SK-N-SH (cell line): ENCODE results near the gene HPX. TPM values are rescaled to one million over a fixed set of nuclear protein-coding genes. Genes with fewer than 3 reads are reported as not detected.

Experiments
- CTCF ChIA-PET: fragments of 300-600, 350-600 bp; formaldehyde crosslinking; extraction: SDS; loops from one replicate; lab custom pipeline; 2021; lab: Yijun Ruan, JAX
- POLR2A ChIA-PET: fragments of 350-600 bp; sonication (Branson Sonifier 250); formaldehyde crosslinking; extraction: SDS; loops from one replicate; lab custom pipeline; 2020; ENCODE audit warnings: antibody characterized with exemption, inconsistent platforms; lab: Yijun Ruan, JAX
- DNase-seq: peaks from one replicate; pipeline ENCODE4 v3.0.0; 2012
- H2AFZ ChIP-seq: fragments of 200-600 bp; sonication (generic); 2 replicates; pipeline ENCODE4 v1.8.1; 2016; ENCODE audit warnings: antibody characterized with exemption, mild to moderate bottlenecking, low read depth
- H3F3A ChIP-seq: fragments of 200-600 bp; sonication (generic); replicated peaks from 2 replicates; pipeline ENCODE3; 2016; ENCODE audit warnings: antibody characterized with exemption, mild to moderate bottlenecking; ENCODE audit not compliant: insufficient read depth
- H3K27ac ChIP-seq, 2 experiments: fragments of 200-500 bp in 1 of 2; fragments of 200-600 bp in 1 of 2; sonication (Bioruptor generic) in 1 of 2; sonication (generic), shearing (Covaris generic) in 1 of 2; 2 replicates each; pipeline versions ENCODE4 v1.5.1 to v1.6.1; 2014 to 2016; ENCODE audit warnings: low read depth in 2 of 2, inconsistent platforms in 1 of 2, low read length in 1 of 2, mild to moderate bottlenecking in 1 of 2, mixed read lengths in 1 of 2
- H3K27me3 ChIP-seq: fragments of 200-600 bp; sonication (generic), shearing (Covaris generic); 2 replicates; pipeline ENCODE4 v1.6.1; 2016; ENCODE audit warnings: mixed run types; ENCODE audit not compliant: insufficient read depth
- H3K36me3 ChIP-seq, 2 experiments: fragments of 200-500 bp in 1 of 2; fragments of 200-600 bp in 1 of 2; sonication (Bioruptor generic) in 1 of 2; sonication (generic) in 1 of 2; replicated peaks in 1 of 2; 2 replicates each; pipeline versions ENCODE3 to v1.5.1; 2014 to 2016; ENCODE audit warnings: low read length in 1 of 2, mild to moderate bottlenecking in 1 of 2; ENCODE audit not compliant: insufficient read depth in 2 of 2, control insufficient read depth in 1 of 2
- H3K4me1 ChIP-seq, 2 experiments: fragments of 200-500 bp in 1 of 2; fragments of 200-600 bp in 1 of 2; sonication (Bioruptor generic) in 1 of 2; sonication (generic), shearing (Covaris generic) in 1 of 2; 2 replicates each; pipeline versions ENCODE4 v1.5.1 to v1.6.1; 2014 to 2016; ENCODE audit warnings: low read depth in 1 of 2, low read length in 1 of 2, mixed run types in 1 of 2; ENCODE audit not compliant: insufficient read depth in 2 of 2, control insufficient read depth in 1 of 2
- H3K4me2 ChIP-seq: fragments of 200-600 bp; sonication (generic), shearing (Covaris generic); 2 replicates; pipeline ENCODE4 v1.6.1; 2017; ENCODE audit warnings: mixed run types
- H3K4me3 ChIP-seq, 2 experiments: fragments of 200-500 bp in 1 of 2; fragments of 200-600 bp in 1 of 2; sonication (Bioruptor generic) in 1 of 2; sonication (generic), shearing (Covaris generic) in 1 of 2; 2 replicates each; pipeline versions ENCODE4 v1.5.1 to v1.8.1; 2014 to 2016; ENCODE audit warnings: low read depth in 2 of 2, inconsistent platforms in 1 of 2, low read length in 1 of 2, mild to moderate bottlenecking in 1 of 2, mixed read lengths in 1 of 2, moderate library complexity in 1 of 2
- H3K79me2 ChIP-seq: fragments of 200-600 bp; sonication (generic); 2 replicates; pipeline ENCODE4 v1.8.1; 2017; ENCODE audit warnings: mild to moderate bottlenecking; ENCODE audit not compliant: insufficient read depth
- H3K9ac ChIP-seq: fragments of 200-600 bp; sonication (generic); 2 replicates; pipeline ENCODE4 v1.6.1; 2017; ENCODE audit warnings: mixed run types
- H3K9me2 ChIP-seq: fragments of 200-600 bp; sonication (generic); 2 replicates; pipeline ENCODE4 v1.6.1; 2017; ENCODE audit warnings: mixed run types
- H3K9me3 ChIP-seq: fragments of 200-600 bp; sonication (generic); 2 replicates; pipeline ENCODE4 v1.6.1; 2017; ENCODE audit warnings: mixed run types, mild to moderate bottlenecking, moderate library complexity
- H4K20me1 ChIP-seq: fragments of 200-600 bp; sonication (generic); 2 replicates; pipeline ENCODE4 v1.6.1; 2017; ENCODE audit warnings: mild to moderate bottlenecking, mixed run types; ENCODE audit not compliant: insufficient read depth
- CHD2 ChIP-seq: fragments of 150-350 bp; IDR thresholded peaks from 2 replicates; pipeline ENCODE4 v1.6.1; 2018; ENCODE audit warnings: low read length; ENCODE audit not compliant: partially characterized antibody
- CTCF ChIP-seq: fragments of 200-600 bp; sonication (generic); IDR thresholded peaks from 2 replicates; pipeline ENCODE4 v1.6.1; 2017; ENCODE audit warnings: antibody characterized with exemption, mild to moderate bottlenecking, moderate library complexity
- ELF1 ChIP-seq: IDR thresholded peaks from 2 replicates; pipeline ENCODE4 v1.4.0; 2012
- EZH2phosphoT487 ChIP-seq: fragments of 200-600 bp; sonication (generic); IDR thresholded peaks from 2 replicates; pipeline ENCODE4 v1.6.1; 2017; ENCODE audit warnings: low read depth, mixed run types, mild to moderate bottlenecking, antibody characterized with exemption, moderate library complexity, borderline replicate concordance
- FOSL2 ChIP-seq: IDR thresholded peaks from 2 replicates; pipeline ENCODE4 v1.4.0; 2012; ENCODE audit warnings: low read depth, mild to moderate bottlenecking, moderate library complexity, borderline replicate concordance
- FOXM1 ChIP-seq: IDR thresholded peaks from 2 replicates; pipeline ENCODE4 v1.4.0; 2012; ENCODE audit warnings: low read depth, mild to moderate bottlenecking
- GABPA ChIP-seq: IDR thresholded peaks from 2 replicates; pipeline ENCODE4 v1.4.0; 2012; ENCODE audit warnings: low read depth, mild to moderate bottlenecking
- MXI1 ChIP-seq: IDR thresholded peaks from 2 replicates; pipeline ENCODE4 v1.6.1; 2012; ENCODE audit warnings: mild to moderate bottlenecking, low read depth, low read length, improper control_type of control experiment
- NFIC ChIP-seq: IDR thresholded peaks from 2 replicates; pipeline ENCODE4 v1.4.0; 2012; ENCODE audit warnings: borderline replicate concordance
- NRF1 ChIP-seq: IDR thresholded peaks from 2 replicates; pipeline ENCODE4 v1.6.1; 2012; ENCODE audit warnings: low read depth, mild to moderate bottlenecking, low read length
- POLR2AphosphoS5 ChIP-seq: IDR thresholded peaks from 2 replicates; pipeline ENCODE4 v1.6.1; 2012; ENCODE audit warnings: low read depth, low read length
- RAD21 ChIP-seq: IDR thresholded peaks from 2 replicates; pipeline ENCODE4 v1.6.1; 2012; ENCODE audit warnings: mild to moderate bottlenecking, low read length
- RCOR1 ChIP-seq: fragments of 150-350 bp; IDR thresholded peaks from 2 replicates; pipeline ENCODE4 v1.6.1; 2017; ENCODE audit warnings: antibody characterized with exemption, low read length
- RFX5 ChIP-seq: IDR thresholded peaks from 2 replicates; pipeline ENCODE4 v1.6.1; 2012; ENCODE audit warnings: mild to moderate bottlenecking, improper control_type of control experiment, low read length
- RXRA ChIP-seq: IDR thresholded peaks from 2 replicates; pipeline ENCODE4 v1.4.0; 2012; ENCODE audit warnings: low read depth, mild to moderate bottlenecking, borderline replicate concordance
- SIN3A ChIP-seq: IDR thresholded peaks from 2 replicates; pipeline ENCODE4 v1.6.1; 2012; ENCODE audit warnings: low read depth, mild to moderate bottlenecking, low read length, moderate library complexity, borderline replicate concordance
- SMC3 ChIP-seq: IDR thresholded peaks from 2 replicates; pipeline ENCODE4 v1.6.1; 2012; ENCODE audit warnings: low read depth, low read length, improper control_type of control experiment
- TAF1 ChIP-seq: IDR thresholded peaks from 2 replicates; pipeline ENCODE4 v1.6.1; 2012; ENCODE audit warnings: low read depth, mild to moderate bottlenecking, low read length, moderate library complexity, borderline replicate concordance
- TCF12 ChIP-seq: IDR thresholded peaks from 2 replicates; pipeline ENCODE4 v1.4.0; 2012
- WGBS: methylation state at CpG from one replicate; pipeline ENCODE4 v1.1.6; 2017; ENCODE audit warnings: low lambda C conversion rate; 5-methylcytosine and 5-hydroxymethylcytosine counted together
- polyA plus RNA-seq, 3 experiments: library from polyadenylated mRNA; depleted of rRNA; stranded (reverse); fragments of >200 nt; gene quantifications; 2 replicates each; pipeline ENCODE4 v1.2.3, GENCODE V29; 2012
- TF ChIP-seq, protein P1 (sequence below): IDR thresholded peaks from 2 replicates; pipeline ENCODE4 v1.4.0; 2012; ENCODE audit warnings: low read depth, borderline replicate concordance
- TF ChIP-seq, protein P2 (sequence below): IDR thresholded peaks from 2 replicates; pipeline ENCODE4 v1.4.0; 2012; ENCODE audit warnings: low read depth
- TF ChIP-seq, protein P3 (sequence below): IDR thresholded peaks from 2 replicates; pipeline ENCODE4; 2012
- TF ChIP-seq, protein P4 (sequence below): fragments of 150-350 bp; IDR thresholded peaks from 2 replicates; pipeline ENCODE4 v1.6.1; 2017; ENCODE audit warnings: antibody characterized with exemption, low read length, low read depth, borderline replicate concordance

HPX gene
- polyA plus RNA-seq, 1 of the 3 experiments (the other 2 are of a cell fraction), result 1.8 TPM

- Histone ChIP-seq H3K4me3 (no peak overlapping the region; a peak in 1 of 4 replicates), H3K9me3 (no peaks in the 10 kb centered on the region), H2AFZ (no peak overlapping the region; the same call in 1 of the 2 replicates), H3K4me1 (peaks cover 0 to 18% of the 10 kb centered on the region in 2 experiments; a peak in 1 of 4 replicates), H3K79me2 (no peaks in the 10 kb centered on the region), H4K20me1 (no peaks in the 10 kb centered on the region), H3K27me3 (no peaks in the 10 kb centered on the region), H3F3A (no peaks in the 10 kb centered on the region), H3K9ac (no peak overlapping the region), H3K4me2 (no peak overlapping the region), H3K36me3 (no peaks in the 10 kb centered on the region), H3K27ac (no peak overlapping the region), H3K9me2 (no peaks in the 10 kb centered on the region)
- ChIA-PET POLR2A (interaction anchor here (1.0 to 2.3 kb wide), 2 partner anchors 9 to 20 kb away, joined by 4 to 9 read pairs; partner anchors contain the start of gene APBB1), CTCF (interaction anchor here (0.6 to 14.7 kb wide), 43 partner anchors 8 to 319 kb away, joined by 3 to 360 read pairs (median 5); partner anchors contain the start of genes APBB1 and SMPD1)
- WGBS, result 29% methylated on average over 1 of the region's 1 CpG
- TF ChIP-seq SMC3 (peak; percentile 71), CHD2 (peak; percentile 26), FOSL2 (no peak), MXI1 (peak; percentile 53; the same call in 1 of the 2 replicates), RFX5 (no peak), CTCF (peak; percentile 65), RAD21 (peak; percentile 68)
- TF ChIP-seq, protein P1, sequence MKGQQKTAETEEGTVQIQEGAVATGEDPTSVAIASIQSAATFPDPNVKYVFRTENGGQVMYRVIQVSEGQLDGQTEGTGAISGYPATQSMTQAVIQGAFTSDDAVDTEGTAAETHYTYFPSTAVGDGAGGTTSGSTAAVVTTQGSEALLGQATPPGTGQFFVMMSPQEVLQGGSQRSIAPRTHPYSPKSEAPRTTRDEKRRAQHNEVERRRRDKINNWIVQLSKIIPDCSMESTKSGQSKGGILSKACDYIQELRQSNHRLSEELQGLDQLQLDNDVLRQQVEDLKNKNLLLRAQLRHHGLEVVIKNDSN, result no peak
- TF ChIP-seq, protein P2, sequence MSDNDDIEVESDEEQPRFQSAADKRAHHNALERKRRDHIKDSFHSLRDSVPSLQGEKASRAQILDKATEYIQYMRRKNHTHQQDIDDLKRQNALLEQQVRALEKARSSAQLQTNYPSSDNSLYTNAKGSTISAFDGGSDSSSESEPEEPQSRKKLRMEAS, result peak; percentile 25; the same call in 1 of the 2 replicates
- DNase-seq, result peak; percentile 64
These were observed 1.7 kb downstream of the HPX start for GRCh38 chr11:6438979-6439571.

GRCh38 chr11:6437993-6438392, 2.8 kb downstream of the HPX start:
- H3K9me2 ChIP-seq, result no peaks in the 10 kb centered on the region
- no peak overlapping the region for H3K4me3 ChIP-seq
- no peaks in the 10 kb centered on the region for H3K27me3 ChIP-seq
- ChIA-PET POLR2A (interaction anchor here (0.6 to 2.3 kb wide), 2 partner anchors 19 to 35 kb away, joined by 3 to 9 read pairs; partner anchors contain the start of gene APBB1), CTCF (interaction anchor here (0.7 to 14.7 kb wide), 16 partner anchors 10 to 268 kb away, joined by 3 to 360 read pairs (median 7); no protein-coding TSS in a partner anchor)
- 93% methylated on average over 3 of the region's 3 CpGs for WGBS
- no peaks in the 10 kb centered on the region for H3K79me2 ChIP-seq
- H3K9ac ChIP-seq, result no peak overlapping the region
- no peaks in the 10 kb centered on the region for H3K9me3 ChIP-seq
- no peaks in the 10 kb centered on the region for H3F3A ChIP-seq
- H3K4me1 ChIP-seq, result peaks cover 0 to 18% of the 10 kb centered on the region in 2 experiments; a peak in 1 of 4 replicates
- no peak overlapping the region for H3K27ac ChIP-seq
- DNase-seq, result no peak
- no peaks in the 10 kb centered on the region for H3K36me3 ChIP-seq
- no peak overlapping the region for H2AFZ ChIP-seq
- no peak overlapping the region for H3K4me2 ChIP-seq
- no peaks in the 10 kb centered on the region for H4K20me1 ChIP-seq
- TF ChIP-seq SIN3A, result no peak
- TF ChIP-seq, protein P3, sequence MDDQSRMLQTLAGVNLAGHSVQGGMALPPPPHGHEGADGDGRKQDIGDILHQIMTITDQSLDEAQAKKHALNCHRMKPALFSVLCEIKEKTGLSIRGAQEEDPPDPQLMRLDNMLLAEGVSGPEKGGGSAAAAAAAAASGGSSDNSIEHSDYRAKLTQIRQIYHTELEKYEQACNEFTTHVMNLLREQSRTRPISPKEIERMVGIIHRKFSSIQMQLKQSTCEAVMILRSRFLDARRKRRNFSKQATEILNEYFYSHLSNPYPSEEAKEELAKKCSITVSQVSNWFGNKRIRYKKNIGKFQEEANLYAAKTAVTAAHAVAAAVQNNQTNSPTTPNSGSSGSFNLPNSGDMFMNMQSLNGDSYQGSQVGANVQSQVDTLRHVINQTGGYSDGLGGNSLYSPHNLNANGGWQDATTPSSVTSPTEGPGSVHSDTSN, result no peak
- TF ChIP-seq POLR2AphosphoS5, result no peak
- no peak for TF ChIP-seq TCF12
- no peak for TF ChIP-seq CHD2
- no peak for TF ChIP-seq NFIC
- TF ChIP-seq, protein P1, result no peak
- TF ChIP-seq RCOR1, result no peak
- TF ChIP-seq FOXM1, result no peak
- TF ChIP-seq GABPA, result no peak
- TF ChIP-seq ELF1, result no peak
- TF ChIP-seq, protein P4, sequence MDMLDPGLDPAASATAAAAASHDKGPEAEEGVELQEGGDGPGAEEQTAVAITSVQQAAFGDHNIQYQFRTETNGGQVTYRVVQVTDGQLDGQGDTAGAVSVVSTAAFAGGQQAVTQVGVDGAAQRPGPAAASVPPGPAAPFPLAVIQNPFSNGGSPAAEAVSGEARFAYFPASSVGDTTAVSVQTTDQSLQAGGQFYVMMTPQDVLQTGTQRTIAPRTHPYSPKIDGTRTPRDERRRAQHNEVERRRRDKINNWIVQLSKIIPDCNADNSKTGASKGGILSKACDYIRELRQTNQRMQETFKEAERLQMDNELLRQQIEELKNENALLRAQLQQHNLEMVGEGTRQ, result no peak
- TF ChIP-seq NRF1, result no peak
- TF ChIP-seq TAF1, result no peak
- TF ChIP-seq RXRA, result no peak
- no peak for TF ChIP-seq EZH2phosphoT487
